GM21447 (cell line): ENCODE results near the gene PRTFDC1.
"Not testable (repeated sequence)": the region's sequence is repeated elsewhere in the genome, so short reads cannot be mapped to it uniquely, and the experiment has no call there.

Experiments
- ATAC-seq: cut with Tn5 transposase; IDR thresholded peaks from one replicate; pipeline ENCODE4 v1.9.1; 2021; ENCODE audit not compliant: unreplicated experiment

Gene PRTFDC1

GRCh38 chr10:24952143-24952706 is at the start of gene PRTFDC1:
TSS of gene PRTFDC1 (minus strand) at chr10:24952606. CDS start at chr10:24952575, 31 bp downstream.
- peak; percentile 30 for ATAC-seq

- ATAC-seq, result no peak
Observed at GRCh38 chr10:24998044-24998443, 45.6 kb upstream of the PRTFDC1 start.

GRCh38 chr10:24995072-24995471 is 42.7 kb upstream of the PRTFDC1 start:
- no peak for ATAC-seq

- ATAC-seq, result no peak
Observed at GRCh38 chr10:24993237-24993958, 41.0 kb upstream of the PRTFDC1 start.

GRCh38 chr10:24992512-24993133 is 40.2 kb upstream of the PRTFDC1 start:
- ATAC-seq, result no peak

- ATAC-seq, result no peak
Observed at GRCh38 chr10:24991298-24991697, 38.9 kb upstream of the PRTFDC1 start.

- ATAC-seq, result no peak
Observed at GRCh38 chr10:24989867-24990266, 37.5 kb upstream of the PRTFDC1 start.

- no peak for ATAC-seq
Observed at GRCh38 chr10:24988831-24989640, 36.6 kb upstream of the PRTFDC1 start.

GRCh38 chr10:24984906-24985305 is 32.5 kb upstream of the PRTFDC1 start:
- ATAC-seq, result no peak

GRCh38 chr10:24983946-24984345 is 31.5 kb upstream of the PRTFDC1 start:
- no peak for ATAC-seq

- ATAC-seq, result no peak
Observed at GRCh38 chr10:24983130-24983529, 30.7 kb upstream of the PRTFDC1 start.

- peak; percentile 62 for ATAC-seq
Observed at GRCh38 chr10:24982319-24983112, 30.1 kb upstream of the PRTFDC1 start.

- no peak for ATAC-seq
Observed at GRCh38 chr10:24981161-24981710, 28.8 kb upstream of the PRTFDC1 start.

GRCh38 chr10:24979685-24980084 is 27.3 kb upstream of the PRTFDC1 start:
- no peak for ATAC-seq

- no peak for ATAC-seq
Observed at GRCh38 chr10:24974976-24975375, 22.6 kb upstream of the PRTFDC1 start.

GRCh38 chr10:24973163-24973562 is 20.8 kb upstream of the PRTFDC1 start:
- ATAC-seq, result no peak

- no peak for ATAC-seq
Observed at GRCh38 chr10:24971374-24971773, 19.0 kb upstream of the PRTFDC1 start.

GRCh38 chr10:24969841-24970281 is 17.5 kb upstream of the PRTFDC1 start:
- ATAC-seq, result no peak

- ATAC-seq, result not testable (repeated sequence)
Observed at GRCh38 chr10:24968951-24969350, 16.5 kb upstream of the PRTFDC1 start.

GRCh38 chr10:24968349-24968748 is 15.9 kb upstream of the PRTFDC1 start:
- ATAC-seq, result no peak
